Activated CD8-positive, alpha-beta memory T cell treated with anti-CD3 and anti-CD28 coated beads for 48 hours (primary cell): ENCODE measurements around the gene PGM5.
"Not testable (repeated sequence)": the region's sequence is repeated elsewhere in the genome, so short reads cannot be mapped to it uniquely, and the experiment has no call there.

Source experiments
- DNase-seq, 3 experiments: peaks; one replicate each; pipeline ENCODE4 v3.0.0-alpha.2; 2020; ENCODE audit warnings: low read depth in 2 of 3, low spot score in 2 of 3

Gene PGM5

GRCh38 chr9:68375789-68376188 is 19.4 kb downstream of the PGM5 start:
- not testable (repeated sequence) for DNase-seq

GRCh38 chr9:68377723-68378122 is 21.3 kb downstream of the PGM5 start:
- not testable (repeated sequence) for DNase-seq

- DNase-seq = not testable (repeated sequence)
Observed at GRCh38 chr9:68383894-68384293, 27.5 kb downstream of the PGM5 start.

- not testable (repeated sequence) for DNase-seq
Observed at GRCh38 chr9:68389558-68389957, 33.1 kb downstream of the PGM5 start.

GRCh38 chr9:68390737-68391136 is 34.3 kb downstream of the PGM5 start:
- DNase-seq = not testable (repeated sequence)

- DNase-seq = not testable (repeated sequence)
Observed at GRCh38 chr9:68396411-68397094, 40.1 kb downstream of the PGM5 start.

GRCh38 chr9:68397095-68397423 is 40.6 kb downstream of the PGM5 start:
- not testable (repeated sequence) for DNase-seq

- not testable (repeated sequence) for DNase-seq
Observed at GRCh38 chr9:68397796-68398195, 41.4 kb downstream of the PGM5 start.

- DNase-seq = not testable (repeated sequence)
Observed at GRCh38 chr9:68398324-68398723, 41.9 kb downstream of the PGM5 start.

- not testable (repeated sequence) for DNase-seq
Observed at GRCh38 chr9:68404421-68405185, 48.2 kb downstream of the PGM5 start.

GRCh38 chr9:68411865-68412264 is 55.5 kb downstream of the PGM5 start:
- DNase-seq = not testable (repeated sequence)

- not testable (repeated sequence) for DNase-seq
Observed at GRCh38 chr9:68412754-68413153, 56.3 kb downstream of the PGM5 start.

GRCh38 chr9:68415065-68415464 is 58.7 kb downstream of the PGM5 start:
- not testable (repeated sequence) for DNase-seq

GRCh38 chr9:68416936-68417564 is 60.6 kb downstream of the PGM5 start:
- DNase-seq = no peak

GRCh38 chr9:68417762-68418161 is 61.4 kb downstream of the PGM5 start:
- DNase-seq = no peak

- DNase-seq = no peak
Observed at GRCh38 chr9:68418259-68418845, 61.9 kb downstream of the PGM5 start.

GRCh38 chr9:68419901-68420300 is 63.5 kb downstream of the PGM5 start:
- no peak for DNase-seq

- DNase-seq = no peak
Observed at GRCh38 chr9:68426755-68427154, 70.3 kb downstream of the PGM5 start.

GRCh38 chr9:68427216-68427977 is 71.0 kb downstream of the PGM5 start:
- DNase-seq = no peak

- no peak for DNase-seq
Observed at GRCh38 chr9:68428481-68428880, 72.1 kb downstream of the PGM5 start.

- no peak for DNase-seq
Observed at GRCh38 chr9:68429631-68430030, 73.2 kb downstream of the PGM5 start.
